ENCODE measurements around the gene NFKBIA. TPM values are rescaled to one million over a fixed set of nuclear protein-coding genes. Genes with fewer than 3 reads are reported as not detected.

Gene NFKBIA, protein sequence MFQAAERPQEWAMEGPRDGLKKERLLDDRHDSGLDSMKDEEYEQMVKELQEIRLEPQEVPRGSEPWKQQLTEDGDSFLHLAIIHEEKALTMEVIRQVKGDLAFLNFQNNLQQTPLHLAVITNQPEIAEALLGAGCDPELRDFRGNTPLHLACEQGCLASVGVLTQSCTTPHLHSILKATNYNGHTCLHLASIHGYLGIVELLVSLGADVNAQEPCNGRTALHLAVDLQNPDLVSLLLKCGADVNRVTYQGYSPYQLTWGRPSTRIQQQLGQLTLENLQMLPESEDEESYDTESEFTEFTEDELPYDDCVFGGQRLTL
- total RNA-seq: 100 to 1,000 TPM in 1 of 2 donors, 10 to 100 TPM in 1; 45.6 to 161 TPM

DNA sequence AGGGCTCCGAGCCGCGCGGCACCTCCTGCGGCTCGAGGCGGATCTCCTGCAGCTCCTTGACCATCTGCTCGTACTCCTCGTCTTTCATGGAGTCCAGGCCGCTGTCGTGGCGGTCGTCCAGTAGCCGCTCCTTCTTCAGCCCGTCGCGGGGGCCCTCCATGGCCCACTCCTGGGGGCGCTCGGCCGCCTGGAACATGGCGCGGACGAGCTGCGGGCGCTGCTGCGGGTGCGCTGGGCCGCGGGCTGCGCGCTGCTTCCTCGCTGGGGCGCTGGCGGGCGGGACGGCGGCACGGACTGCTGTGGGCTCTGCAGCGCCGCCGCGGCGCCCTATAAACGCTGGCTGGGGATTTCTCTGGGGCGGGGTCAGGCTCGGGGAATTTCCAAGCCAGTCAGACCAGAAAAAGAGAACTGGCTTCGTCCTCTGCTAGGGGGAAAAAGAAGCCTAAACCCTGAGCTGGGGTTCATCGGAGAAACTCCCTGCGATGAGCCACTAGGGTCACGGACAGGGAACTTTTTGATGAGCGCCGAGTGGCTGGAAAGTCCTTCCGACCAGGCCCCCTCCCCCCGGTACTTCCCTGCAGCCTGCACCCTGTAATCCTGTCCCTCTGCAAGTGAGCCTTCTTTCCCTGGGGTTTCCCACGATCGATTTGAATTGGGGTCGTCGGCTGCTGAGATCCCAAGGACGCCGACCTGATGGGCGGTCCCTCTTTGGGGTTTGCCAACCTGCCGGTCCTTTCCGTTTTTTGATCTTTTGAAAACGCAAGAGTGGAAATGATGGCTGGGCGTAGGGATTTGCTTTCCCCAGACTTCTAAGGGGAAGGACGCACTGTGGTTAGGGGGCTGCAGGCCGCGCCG, at the start of gene NFKBIA:
Gene NFKBIA (minus strand): TSS at position 301 of the 855 bp plus-strand sequence. CDS start 105 bp downstream, at position 196.

Other genes starting within 250 kb of the NFKBIA start
- 100 to 1,000 TPM; 232 to 306 TPM for gene PSMA6, start 112.4 kb downstream of the NFKBIA start, total RNA-seq
- gene INSM2, start 129.4 kb upstream of the NFKBIA start, total RNA-seq: not detected

Data from melanocyte of skin (primary cell).